Hair follicular keratinocyte (primary cell): ENCODE data around the gene PSPN. TPM values are rescaled to one million over a fixed set of nuclear protein-coding genes. Genes with fewer than 3 reads are reported as not detected.

Experiments used
- total RNA-seq: library from RNA; depleted of rRNA; stranded (reverse); fragments of >200 nt; gene quantifications from 2 replicates; pipeline ENCODE4 v1.2.3, GENCODE V29; 2015

Gene PSPN, protein sequence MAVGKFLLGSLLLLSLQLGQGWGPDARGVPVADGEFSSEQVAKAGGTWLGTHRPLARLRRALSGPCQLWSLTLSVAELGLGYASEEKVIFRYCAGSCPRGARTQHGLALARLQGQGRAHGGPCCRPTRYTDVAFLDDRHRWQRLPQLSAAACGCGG
- 0.34 and 0.62 TPM in 2 replicates for total RNA-seq

DNA sequence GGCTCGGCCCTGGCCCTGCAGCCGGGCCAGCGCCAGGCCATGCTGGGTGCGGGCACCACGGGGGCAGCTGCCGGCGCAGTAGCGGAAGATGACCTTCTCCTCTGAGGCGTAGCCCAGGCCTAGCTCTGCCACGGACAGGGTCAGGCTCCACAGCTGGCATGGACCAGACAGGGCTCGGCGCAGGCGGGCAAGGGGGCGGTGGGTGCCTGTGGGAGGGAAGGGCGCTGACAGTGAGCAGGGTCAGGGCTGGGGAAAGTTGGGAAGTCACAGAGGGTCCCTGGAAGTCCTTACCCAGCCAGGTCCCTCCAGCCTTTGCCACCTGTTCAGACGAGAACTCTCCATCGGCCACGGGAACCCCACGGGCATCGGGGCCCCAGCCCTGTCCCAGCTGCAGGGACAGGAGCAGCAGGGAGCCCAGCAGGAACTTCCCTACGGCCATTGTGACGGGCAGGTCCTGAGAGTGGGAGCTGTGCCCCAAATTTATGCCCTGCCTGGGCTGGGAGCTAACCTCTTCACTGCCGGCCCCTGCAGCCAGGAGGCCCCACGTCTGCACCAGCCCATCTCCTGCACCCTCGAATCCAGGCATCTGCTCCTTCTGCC lies at the start of gene PSPN:
Gene PSPN, minus strand, starts transcription at position 523 of the 600 bp plus-strand sequence. Its CDS starts 84 bp downstream, at position 439.

DNA sequence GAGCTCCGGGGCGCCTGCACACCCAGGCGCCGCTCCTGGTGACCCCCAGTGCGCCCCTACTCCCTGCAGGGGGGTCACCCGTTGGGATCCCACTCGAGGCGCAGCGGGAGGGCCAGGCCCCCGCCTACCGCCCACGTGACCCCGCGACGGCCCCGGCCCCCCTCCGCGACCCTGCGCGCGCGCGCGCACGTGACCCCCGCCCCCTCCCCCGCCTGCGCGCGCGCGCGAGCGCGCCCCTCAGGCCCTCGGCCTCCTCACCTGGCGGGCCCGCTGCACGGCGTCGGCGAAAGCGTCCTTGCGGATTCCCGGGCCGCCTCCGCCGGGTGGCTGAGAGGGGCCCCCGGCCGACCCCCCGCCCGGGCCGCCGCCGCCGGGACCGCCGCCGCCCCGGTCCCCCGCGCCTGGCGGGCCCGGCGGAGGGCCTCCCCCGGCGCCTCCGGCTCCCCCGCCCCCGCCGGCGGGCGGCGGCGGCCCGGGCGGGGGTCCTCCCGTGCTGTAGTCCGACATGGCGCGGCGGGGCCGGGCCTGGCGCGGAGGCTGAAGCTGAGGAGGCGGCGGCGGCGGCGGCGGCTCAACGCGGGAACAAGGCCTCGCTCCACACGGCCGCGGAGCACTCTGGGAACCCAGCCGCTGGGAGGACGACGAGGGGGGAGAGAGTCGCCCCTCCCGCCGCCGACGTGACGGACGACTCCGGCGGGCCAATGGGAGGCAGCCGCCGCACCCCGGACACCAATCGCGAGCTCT lies 48.6 kb upstream of the PSPN start, which contains the start of gene KHSRP:
Gene KHSRP, minus strand, starts transcription at position 617 of the 744 bp plus-strand sequence. Its CDS starts 110 bp downstream, at position 507.

GRCh38 chr19:6393074-6393982 lies 17.6 kb upstream of the PSPN start, which contains the start of gene GTF2F1:
Gene GTF2F1 (minus strand): TSS chr19:6393164. CDS start chr19:6392995, 169 bp downstream.

DNA sequence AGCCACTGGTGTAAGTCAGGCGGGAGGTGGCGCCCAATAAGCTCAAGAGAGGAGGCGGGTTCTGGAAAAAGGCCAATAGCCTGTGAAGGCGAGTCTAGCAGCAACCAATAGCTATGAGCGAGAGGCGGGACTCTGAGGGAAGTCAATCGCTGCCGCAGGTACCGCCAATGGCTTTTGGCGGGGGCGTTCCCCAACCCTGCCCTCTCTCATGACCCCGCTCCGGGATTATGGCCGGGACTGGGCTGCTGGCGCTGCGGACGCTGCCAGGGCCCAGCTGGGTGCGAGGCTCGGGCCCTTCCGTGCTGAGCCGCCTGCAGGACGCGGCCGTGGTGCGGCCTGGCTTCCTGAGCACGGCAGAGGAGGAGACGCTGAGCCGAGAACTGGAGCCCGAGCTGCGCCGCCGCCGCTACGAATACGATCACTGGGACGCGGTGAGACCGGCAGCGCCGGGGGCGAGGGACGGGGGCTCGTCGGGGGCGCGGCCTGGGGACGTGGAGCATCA lies 3.1 kb downstream of the PSPN start, which contains the start of gene ALKBH7:
Gene ALKBH7, plus strand, starts transcription at position 201 of the 502 bp plus-strand sequence. Its CDS starts 27 bp downstream, at position 228.

DNA sequence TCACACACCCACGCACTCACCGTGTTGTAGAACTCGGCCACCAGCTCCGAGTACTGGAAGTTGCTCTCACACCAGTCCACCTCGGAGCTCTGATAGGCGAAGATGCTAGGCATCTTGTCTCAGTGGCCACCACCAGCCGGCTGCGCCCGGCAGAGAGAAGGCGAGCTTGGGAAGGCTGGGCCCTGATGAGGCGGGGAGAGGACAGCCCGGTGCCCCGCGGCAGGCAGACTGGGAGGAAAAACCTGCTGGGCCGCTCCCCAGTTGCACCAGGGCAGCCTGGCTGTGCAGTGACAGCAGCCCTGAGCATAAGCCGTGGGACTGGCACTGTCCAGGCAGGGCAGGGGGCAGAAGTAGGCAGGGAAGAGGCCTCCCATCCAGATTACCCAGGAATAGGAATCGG lies 42.3 kb downstream of the PSPN start, which contains the start of gene ACER1:
Gene ACER1, minus strand, starts transcription at position 174 of the 400 bp plus-strand sequence. Its CDS starts 61 bp downstream, at position 113.

Other genes starting within 250 kb of the PSPN start
- gene ACSBG2, start 240.3 kb downstream of the PSPN start, total RNA-seq, result not detected in 2 replicates
- 14.4 and 15.3 TPM in 2 replicates for gene MLLT1, start 96.0 kb downstream of the PSPN start, total RNA-seq
- gene ACER1, start 42.3 kb downstream of the PSPN start, total RNA-seq, result not detected in 2 replicates
- gene CLPP, start 14.4 kb downstream of the PSPN start, total RNA-seq, result 154 and 157 TPM in 2 replicates
- 37.3 and 111 TPM in 2 replicates for gene ALKBH7, start 3.1 kb downstream of the PSPN start, total RNA-seq
- 41.6 and 46.0 TPM in 2 replicates for gene GTF2F1, start 17.2 kb upstream of the PSPN start, total RNA-seq
- gene KHSRP, start 48.9 kb upstream of the PSPN start, total RNA-seq, result 121 and 168 TPM in 2 replicates
- not detected in 2 replicates for gene SLC25A41, start 57.8 kb upstream of the PSPN start, total RNA-seq
- 28.1 and 38.4 TPM in 2 replicates for gene SLC25A23, start 83.9 kb upstream of the PSPN start, total RNA-seq
- gene CRB3, start 88.3 kb upstream of the PSPN start, total RNA-seq, result 19.5 and 23.8 TPM in 2 replicates
- gene DENND1C, start 105.9 kb upstream of the PSPN start, total RNA-seq, result 0.11 TPM in 1 of 2 replicates, not detected in the other
- not detected in 2 replicates for gene TUBB4A, start 126.4 kb upstream of the PSPN start, total RNA-seq
- 31.5 and 32.5 TPM in 2 replicates for gene TNFSF9, start 155.1 kb upstream of the PSPN start, total RNA-seq
- gene CD70, start 215.2 kb upstream of the PSPN start, total RNA-seq, result 0.16 and 0.46 TPM in 2 replicates